ENCODE data around the gene ITK. TPM values are rescaled to one million over a fixed set of nuclear protein-coding genes. Genes with fewer than 3 reads are reported as not detected.
A peak's percentile ranks its signal among the peaks of the same experiment; 100 is the strongest.

ITK gene
- total RNA-seq, 3 donors from 2014 or later (not counting 1 experiment from before 2014, with no cell fraction given): 153 to 188 (median 186) TPM

GRCh38 chr5:157225469-157226422, 45.1 kb downstream of the ITK start:
- intact Hi-C loops (cut with micrococcal nuclease): no loop called here
- Histone ChIP-seq H3K36me3 (ENCODE audit: control insufficient read depth, insufficient read depth, low read length) (peaks cover 72% of the 10 kb centered on the region), H3K4me1 (ENCODE audit: control insufficient read depth, insufficient read depth, low read length) (peaks cover 17% of the 10 kb centered on the region), H3K9me3 (ENCODE audit: control insufficient read depth, insufficient read depth, low read length) (no peaks in the 10 kb centered on the region), H3K4me3 (ENCODE audit: low read length) (no peak overlapping the region), H3K27ac (ENCODE audit: low read length) (no peak overlapping the region), H3K27me3 (ENCODE audit: control insufficient read depth, insufficient read depth, low read length) (no peaks in the 10 kb centered on the region)
- DNase-seq (peak in 1 of 2 donors; percentile 70), ATAC-seq (peak in 2 of 3 donors; percentile 35 to 36)
- no peak overlapping the region for H3K4me3 Mint-ChIP-seq
- TF ChIP-seq CTCF (IDR thresholded peaks at IDR 0.05): no peak
- 70% methylated on average over 4 of the region's 6 CpGs for WGBS (ENCODE audit: insufficient coverage)
- H3K27ac Mint-ChIP-seq: peak overlapping the region; percentile 81 to 89
- H3K27me3 Mint-ChIP-seq (ENCODE audit: low read depth in 2 of 2): no peaks in the 10 kb centered on the region
- no peaks in the 10 kb centered on the region for H3K9me3 Mint-ChIP-seq
- peaks cover 32% of the 10 kb centered on the region for H3K36me3 Mint-ChIP-seq
- peaks cover 28 to 29% of the 10 kb centered on the region in 2 donors for H3K4me1 Mint-ChIP-seq

- TF ChIP-seq CTCF (IDR thresholded peaks at IDR 0.05): no peak
- ATAC-seq (no peak), DNase-seq (no peak)
- H3K36me3 ChIP-seq (ENCODE audit: control insufficient read depth, insufficient read depth, low read length): peaks cover 84% of the 10 kb centered on the region
- H3K4me3 ChIP-seq (ENCODE audit: low read length): no peak overlapping the region
- no peaks in the 10 kb centered on the region for H3K4me1 ChIP-seq (ENCODE audit: control insufficient read depth, insufficient read depth, low read length)
- H3K4me1 Mint-ChIP-seq: peaks cover 14 to 24% of the 10 kb centered on the region in 2 donors
- H3K27ac Mint-ChIP-seq: peak overlapping the region in 1 of 2 donors; percentile 76
- no peak overlapping the region for H3K4me3 Mint-ChIP-seq
- no peaks in the 10 kb centered on the region for H3K9me3 Mint-ChIP-seq
- intact Hi-C loops (cut with micrococcal nuclease): no loop called here
- H3K36me3 Mint-ChIP-seq: peaks cover 22% of the 10 kb centered on the region
- no peaks in the 10 kb centered on the region for H3K27me3 Mint-ChIP-seq (ENCODE audit: low read depth in 2 of 2)
- no peak overlapping the region for H3K27ac ChIP-seq (ENCODE audit: low read length)
- H3K27me3 ChIP-seq (ENCODE audit: control insufficient read depth, insufficient read depth, low read length): no peaks in the 10 kb centered on the region
- no peaks in the 10 kb centered on the region for H3K9me3 ChIP-seq (ENCODE audit: control insufficient read depth, insufficient read depth, low read length)
Observed at GRCh38 chr5:157230610-157231009, 50.0 kb downstream of the ITK start.

- Histone ChIP-seq H3K27ac (ENCODE audit: low read length) (no peak overlapping the region), H3K4me3 (ENCODE audit: low read length) (no peak overlapping the region), H3K4me1 (ENCODE audit: control insufficient read depth, insufficient read depth, low read length) (no peaks in the 10 kb centered on the region), H3K9me3 (ENCODE audit: control insufficient read depth, insufficient read depth, low read length) (no peaks in the 10 kb centered on the region), H3K36me3 (ENCODE audit: control insufficient read depth, insufficient read depth, low read length) (peaks cover 86% of the 10 kb centered on the region), H3K27me3 (ENCODE audit: control insufficient read depth, insufficient read depth, low read length) (no peaks in the 10 kb centered on the region)
- H3K27me3 Mint-ChIP-seq (ENCODE audit: low read depth in 2 of 2): no peaks in the 10 kb centered on the region
- TF ChIP-seq CTCF (IDR thresholded peaks at IDR 0.05): no peak
- no peak overlapping the region for H3K4me3 Mint-ChIP-seq
- WGBS (ENCODE audit: insufficient coverage): 79% methylated on average over 6 of the region's 6 CpGs
- intact Hi-C loops (cut with micrococcal nuclease): no loop called here
- DNase-seq (no peak), ATAC-seq (no peak)
- peaks cover 8 to 18% of the 10 kb centered on the region in 2 donors for H3K4me1 Mint-ChIP-seq
- no peaks in the 10 kb centered on the region for H3K9me3 Mint-ChIP-seq
- H3K36me3 Mint-ChIP-seq: peaks cover 27% of the 10 kb centered on the region
- H3K27ac Mint-ChIP-seq: peak overlapping the region; percentile 47 to 82
Observed at GRCh38 chr5:157232706-157233105, 52.1 kb downstream of the ITK start.

Data from natural killer cell (primary cell).